GM18861 (cell line): ENCODE measurements around the gene RNF111.
"Not testable (repeated sequence)": the region's sequence is repeated elsewhere in the genome, so short reads cannot be mapped to it uniquely, and the experiment has no call there.

ENCODE experiments used
- ATAC-seq: cut with Tn5 transposase; IDR thresholded peaks from one replicate; pipeline ENCODE4 v1.9.1; 2021; ENCODE audit not compliant: unreplicated experiment

The RNF111 gene

DNA sequence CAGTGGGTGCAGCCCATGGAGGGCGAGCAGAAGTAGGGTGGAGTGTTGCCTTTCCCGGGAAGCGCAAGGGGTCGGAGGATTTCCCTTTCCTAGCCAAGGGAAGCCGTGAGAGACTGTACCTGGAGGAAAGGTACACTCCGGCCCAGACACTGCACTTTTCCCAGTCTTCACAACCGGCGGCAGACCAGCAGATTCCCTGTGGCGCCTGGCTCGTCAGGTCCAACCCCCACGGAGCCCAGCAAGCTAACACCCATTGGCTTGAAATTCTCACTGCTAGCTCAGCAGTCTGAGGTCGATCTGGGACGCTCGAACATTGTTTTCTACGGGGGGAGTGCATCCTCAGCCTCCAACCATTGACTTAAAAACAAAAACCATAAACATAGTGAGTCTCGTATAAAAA, 144.0 kb downstream of the RNF111 start:
- ATAC-seq, result no peak

DNA sequence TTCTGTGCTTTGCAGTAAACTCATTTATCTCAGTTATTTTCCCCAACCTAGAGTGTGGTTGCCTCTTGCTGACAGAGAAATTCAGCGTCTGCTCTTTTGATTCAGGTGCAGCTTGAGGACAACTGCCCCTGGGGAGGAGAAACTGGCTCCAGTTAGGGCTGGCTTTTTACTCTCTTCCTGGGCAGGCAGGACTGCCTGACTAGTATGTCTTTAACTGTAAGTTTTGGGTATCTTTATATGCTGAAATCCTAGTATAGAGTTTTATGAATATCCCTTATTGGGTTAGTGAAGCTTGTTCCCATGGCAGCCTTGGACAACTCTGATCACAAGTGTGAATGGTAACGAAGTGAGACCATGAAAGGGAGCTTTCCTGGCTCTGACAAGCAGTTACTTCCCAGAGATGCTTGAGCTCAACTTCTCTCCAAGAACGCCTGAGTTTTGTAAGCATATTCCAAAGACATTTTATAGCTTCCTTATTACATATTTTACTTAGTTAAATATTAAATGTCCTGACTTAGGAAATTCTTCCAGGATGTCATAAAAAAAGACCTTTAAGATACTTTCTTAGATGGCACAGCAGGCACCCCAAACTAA, 144.6 kb downstream of the RNF111 start:
- ATAC-seq, result no peak

DNA sequence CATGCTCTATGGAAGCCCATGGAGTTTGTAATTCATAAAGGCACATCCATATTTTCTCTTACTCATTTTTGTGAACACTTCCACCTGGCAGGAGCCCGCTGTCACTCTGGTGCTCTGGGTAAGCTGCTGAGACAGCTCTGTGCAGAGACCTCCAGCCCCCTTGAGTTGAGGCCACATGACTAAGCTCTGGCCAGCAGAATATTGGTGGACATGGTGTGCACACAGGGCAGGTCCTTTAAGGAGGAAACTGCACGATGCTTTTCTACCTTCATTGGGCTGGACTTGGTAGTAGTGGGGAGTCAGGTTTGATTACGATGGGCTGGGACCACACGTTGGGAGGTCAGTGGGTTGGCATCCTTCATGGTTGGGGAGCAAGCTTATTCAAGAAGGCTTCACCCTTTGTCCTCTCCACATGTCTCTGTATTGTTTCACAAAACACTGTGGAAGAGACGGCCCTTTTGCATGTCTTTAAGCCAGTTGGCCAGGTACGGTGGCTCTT, 146.5 kb downstream of the RNF111 start:
- ATAC-seq, result no peak

DNA sequence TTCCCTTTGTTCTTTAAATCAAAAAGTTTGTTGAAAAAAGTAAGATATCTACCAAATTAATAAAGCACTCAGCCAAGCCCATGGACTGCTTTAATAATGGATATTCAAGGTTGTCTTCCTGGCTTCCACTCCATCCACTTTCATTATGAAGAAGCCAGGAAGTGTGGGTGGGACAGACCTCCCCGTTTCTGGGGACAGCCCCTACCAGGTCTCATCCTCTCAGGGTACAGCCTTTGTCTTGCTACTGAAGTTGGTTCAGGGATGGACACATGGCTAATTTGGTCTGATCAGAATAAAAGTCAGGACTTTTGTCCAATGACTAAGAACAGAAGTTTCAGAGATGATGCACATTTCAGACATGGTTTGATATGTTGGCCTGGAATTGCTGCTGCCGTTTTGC, 150.1 kb downstream of the RNF111 start:
- ATAC-seq, result no peak

DNA sequence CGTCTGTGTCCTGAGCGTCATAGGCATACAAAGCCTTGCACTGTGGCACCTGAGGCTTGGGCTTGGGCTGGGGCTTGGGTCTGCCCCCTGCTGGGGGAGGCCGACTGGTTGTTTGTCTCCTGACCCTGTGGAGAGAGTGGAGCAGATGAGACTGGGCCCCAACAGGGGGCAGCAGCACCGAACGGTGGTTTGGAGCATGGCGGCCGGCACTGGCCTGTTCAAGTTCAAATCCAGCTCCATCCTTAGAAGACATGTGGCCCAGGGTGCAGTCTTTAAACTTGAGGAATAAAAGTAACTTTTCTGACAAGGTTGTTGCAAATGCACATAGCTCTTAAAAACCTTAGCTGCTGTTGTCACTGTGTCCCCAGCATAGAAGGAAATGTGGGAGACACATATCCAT, 150.8 kb downstream of the RNF111 start:
- ATAC-seq, result peak; percentile 69

DNA sequence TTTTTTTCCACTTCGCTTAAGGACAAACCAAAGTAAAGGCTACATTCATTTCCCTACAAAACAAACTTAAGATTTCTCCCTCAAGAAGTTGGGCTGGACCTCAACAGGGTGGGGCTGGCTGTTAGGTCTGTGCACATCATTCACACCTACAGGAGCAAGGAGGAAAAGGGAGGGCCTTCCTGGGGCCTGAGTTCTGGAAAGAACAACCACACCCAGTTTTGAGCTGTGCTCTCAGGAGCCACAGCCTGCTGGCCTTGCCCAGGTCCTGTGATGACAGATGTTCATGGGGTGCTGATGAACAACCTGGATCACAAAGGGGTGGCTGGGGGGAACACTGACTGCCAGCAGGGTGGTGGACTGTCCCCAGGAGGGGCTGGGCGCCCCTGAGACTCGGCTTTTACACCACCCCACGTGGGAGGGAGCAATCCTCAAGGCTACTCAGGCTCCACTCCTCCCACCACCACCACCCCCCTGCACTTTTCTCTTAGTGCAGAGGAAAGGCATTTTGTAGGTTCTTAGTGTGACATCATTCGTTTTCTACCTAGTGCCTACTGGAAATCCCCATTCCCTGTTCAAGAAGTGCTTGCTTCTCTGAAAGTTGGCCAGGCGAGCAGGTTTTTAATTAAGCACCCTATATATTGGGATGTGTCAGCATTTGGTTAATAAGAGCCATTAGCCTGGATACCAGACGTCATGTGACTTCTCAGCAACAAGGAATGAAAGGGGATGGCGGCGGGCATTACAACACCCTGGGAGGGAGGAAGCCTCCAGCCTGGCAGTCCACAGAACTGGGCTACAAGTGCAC, 153.2 kb downstream of the RNF111 start:
- no peak for ATAC-seq

DNA sequence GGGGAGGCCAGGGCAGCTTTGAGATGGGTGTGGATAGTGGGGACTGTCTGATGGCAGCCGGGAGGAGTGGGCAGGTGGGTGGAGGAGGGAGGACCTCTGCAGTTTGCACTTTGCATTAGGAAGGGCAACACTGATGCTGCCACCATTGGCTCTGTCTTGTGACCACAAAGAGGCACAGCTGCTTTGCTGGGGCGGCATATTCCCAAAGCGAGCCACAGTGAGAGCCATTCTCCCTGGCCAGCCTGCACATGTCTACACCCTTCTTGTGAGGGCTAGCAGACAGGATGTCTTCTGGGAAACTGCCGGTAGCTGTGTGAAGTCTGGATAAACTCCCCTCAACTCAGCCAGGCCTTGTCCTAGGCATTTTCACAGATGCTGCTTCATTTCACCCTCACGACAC, 155.8 kb downstream of the RNF111 start:
- no peak for ATAC-seq

DNA sequence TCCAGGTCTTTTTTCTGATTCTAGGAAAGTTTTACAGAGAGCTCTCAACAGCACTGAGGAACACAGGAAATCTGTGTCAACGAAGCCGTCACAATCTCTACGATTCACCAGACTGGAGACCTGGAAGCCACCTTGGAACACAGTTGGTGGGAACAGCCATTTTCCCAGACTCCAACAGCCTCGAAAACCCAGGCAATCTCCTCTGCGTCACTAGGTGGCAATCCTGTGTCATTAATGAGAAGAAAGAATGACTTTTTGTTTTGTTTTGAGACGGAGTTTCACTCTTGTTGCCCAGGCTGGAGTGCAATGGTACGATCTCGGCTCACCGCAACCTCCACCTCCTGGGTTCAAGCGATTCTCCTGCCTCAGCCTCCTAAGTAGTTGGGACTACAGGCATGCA, 157.1 kb downstream of the RNF111 start:
- ATAC-seq, result not testable (repeated sequence)
